ENCODE data around the gene COX17.

The COX17 gene

DNA sequence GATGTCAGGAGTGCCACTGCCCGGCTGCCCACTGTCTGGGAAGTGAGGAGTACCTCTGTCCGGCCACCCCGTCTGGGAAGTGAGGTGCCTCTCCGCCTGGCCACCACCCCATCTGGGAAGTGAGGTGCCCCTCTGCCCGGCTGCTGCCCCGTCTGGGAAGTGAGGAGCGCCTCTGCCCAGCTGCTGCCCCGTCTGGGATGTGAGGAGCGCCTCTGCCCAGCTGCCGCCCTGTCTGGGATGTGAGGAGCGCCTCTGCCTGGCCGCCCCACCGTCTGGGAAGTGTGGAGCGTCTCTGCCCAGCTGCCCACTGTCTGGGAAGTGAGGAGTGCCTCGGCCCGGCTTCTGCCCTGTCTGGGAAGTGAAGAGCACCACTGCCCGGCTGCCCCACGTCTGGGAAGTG, 3.3 kb downstream of the COX17 start:
- DNase-seq: no peak

DNA sequence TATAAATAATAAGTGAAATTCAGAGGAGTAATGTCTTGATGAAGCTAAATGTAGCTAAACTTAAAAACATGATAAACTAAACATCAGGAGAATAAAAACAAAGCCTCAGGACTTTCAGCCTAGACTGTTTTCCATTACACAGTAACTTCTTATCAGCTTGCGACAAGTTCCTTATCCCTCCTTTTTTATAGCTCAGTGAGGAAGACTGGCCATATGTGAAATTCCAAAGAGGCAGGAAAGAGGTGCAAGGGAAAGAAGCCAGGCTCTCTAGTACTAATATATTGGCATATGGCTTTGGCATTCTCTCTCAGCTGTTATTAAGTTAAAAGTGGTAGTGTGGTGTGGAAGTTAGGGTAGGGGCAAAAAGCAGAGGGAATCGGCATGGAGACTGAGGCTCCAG, 4.4 kb downstream of the COX17 start:
- no peak for DNase-seq

DNA sequence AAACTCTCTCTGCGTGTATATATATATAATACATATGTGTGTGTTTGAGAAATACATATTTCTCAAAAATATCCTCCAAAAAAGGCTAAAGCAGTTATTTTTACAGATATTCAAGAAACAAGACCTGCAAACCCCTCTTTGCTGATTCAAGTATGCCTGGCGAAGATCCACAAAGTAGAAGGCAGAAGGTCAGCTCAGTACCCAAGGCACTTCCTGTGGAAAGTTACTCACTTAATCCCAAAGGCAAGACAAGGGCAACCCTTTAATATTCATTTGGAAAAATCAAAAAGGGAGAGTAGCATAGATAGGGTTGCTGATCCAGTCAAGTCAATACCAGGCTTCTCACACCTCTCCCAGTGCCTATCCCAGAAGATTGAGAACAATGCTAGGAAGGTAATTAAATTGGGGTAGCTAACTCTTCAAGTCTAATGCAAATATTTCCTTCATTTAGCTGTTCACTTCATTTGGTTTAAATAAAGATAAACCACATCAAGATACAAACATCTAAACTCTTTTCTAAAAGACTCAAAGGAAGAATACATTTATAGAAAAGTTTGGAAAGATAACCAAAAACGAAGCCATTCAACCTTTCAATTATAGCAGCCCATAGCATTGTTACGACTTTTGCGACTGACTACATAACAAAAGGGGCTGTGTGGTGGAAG, 7.2 kb downstream of the COX17 start:
- no peak for DNase-seq

DNA sequence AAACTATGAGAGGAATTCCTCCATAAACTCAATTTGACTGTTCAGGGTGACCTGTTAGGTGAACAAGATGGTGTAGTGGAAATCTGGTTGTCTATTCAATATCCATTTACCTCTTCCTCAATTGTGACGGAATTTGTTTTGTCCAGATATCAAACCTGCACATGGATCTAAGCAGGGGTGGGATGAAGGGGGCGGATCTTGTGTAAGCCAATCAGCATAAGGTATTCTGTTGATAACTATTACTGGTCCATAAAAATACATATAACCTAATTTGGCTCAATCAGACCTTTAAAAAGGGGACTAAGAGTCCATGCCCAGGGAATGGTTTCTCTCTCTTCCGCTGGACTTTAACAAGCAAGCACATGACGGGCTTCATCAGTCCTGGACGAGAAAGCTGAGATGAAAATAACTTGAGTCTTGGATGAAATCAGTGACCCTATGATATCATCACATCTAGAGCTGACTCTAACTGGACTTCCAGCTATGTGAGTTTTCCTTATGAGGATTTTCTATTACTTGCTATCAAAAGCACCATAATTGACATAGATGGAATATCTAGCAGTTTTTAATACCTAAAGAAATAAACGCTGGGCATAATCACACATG, 11.1 kb downstream of the COX17 start:
- no peak for DNase-seq

DNA sequence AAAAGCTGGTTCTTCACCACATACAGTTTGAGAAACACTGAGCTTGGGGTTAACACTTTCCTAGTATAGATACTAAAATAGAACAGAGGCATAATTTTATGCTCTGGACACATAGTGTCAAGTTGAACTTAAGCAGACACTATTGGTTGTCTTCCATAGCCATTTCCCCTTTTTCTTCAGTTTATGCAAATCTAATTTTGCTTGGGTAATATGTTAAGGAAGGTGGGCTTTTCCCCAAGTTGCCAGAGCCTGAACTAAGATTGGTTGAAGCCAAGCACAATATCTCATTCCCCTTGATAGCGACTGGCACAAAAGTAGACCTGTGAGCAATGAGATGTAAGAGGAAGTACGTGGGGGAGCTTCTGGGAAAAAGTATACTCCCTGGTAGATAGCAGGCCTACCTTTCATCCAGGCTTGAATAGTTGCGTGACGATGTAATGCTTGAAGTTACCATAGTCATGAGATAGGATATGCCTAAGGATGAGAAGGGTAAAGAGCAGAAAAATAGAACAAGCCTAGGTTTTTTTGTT, 12.3 kb downstream of the COX17 start:
- DNase-seq: no peak

DNA sequence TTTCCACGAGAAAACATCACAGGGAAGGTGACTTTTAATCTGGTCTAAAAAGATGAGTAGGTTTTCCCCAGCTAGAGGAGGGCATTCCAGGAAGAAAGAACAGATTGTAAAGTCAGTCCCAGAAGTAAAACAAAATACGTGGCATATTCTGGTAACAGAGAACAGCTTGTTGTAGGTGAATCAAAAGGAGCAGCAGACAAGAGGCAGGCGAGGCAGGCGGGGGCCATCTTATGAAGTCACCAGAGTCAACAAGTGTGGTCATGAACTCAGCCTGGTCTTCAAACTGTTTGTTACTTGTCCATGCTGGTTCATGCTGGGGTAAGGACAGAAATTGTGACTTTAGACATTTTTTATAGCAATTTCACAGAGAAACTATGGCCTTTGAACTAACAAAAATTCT, 12.8 kb downstream of the COX17 start:
- no peak for DNase-seq

DNA sequence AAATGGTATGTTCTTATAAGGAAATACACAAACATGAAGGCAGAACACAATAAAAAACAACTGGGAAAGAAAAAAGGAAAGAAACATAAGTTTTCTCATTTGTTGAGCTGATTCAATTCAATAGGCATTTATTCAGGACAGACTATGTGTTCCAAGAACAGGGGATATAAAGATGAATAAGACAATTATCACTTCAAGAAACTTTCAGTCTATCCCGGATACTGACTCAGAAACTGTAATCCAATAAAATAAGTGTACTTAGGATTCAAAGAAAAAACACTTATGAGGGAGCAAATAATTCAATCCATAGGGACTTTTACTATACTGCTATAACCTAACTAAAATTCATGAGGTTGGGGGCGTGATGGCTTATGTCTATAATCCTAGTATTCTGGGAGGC, 13.3 kb downstream of the COX17 start:
- no peak for DNase-seq

DNA sequence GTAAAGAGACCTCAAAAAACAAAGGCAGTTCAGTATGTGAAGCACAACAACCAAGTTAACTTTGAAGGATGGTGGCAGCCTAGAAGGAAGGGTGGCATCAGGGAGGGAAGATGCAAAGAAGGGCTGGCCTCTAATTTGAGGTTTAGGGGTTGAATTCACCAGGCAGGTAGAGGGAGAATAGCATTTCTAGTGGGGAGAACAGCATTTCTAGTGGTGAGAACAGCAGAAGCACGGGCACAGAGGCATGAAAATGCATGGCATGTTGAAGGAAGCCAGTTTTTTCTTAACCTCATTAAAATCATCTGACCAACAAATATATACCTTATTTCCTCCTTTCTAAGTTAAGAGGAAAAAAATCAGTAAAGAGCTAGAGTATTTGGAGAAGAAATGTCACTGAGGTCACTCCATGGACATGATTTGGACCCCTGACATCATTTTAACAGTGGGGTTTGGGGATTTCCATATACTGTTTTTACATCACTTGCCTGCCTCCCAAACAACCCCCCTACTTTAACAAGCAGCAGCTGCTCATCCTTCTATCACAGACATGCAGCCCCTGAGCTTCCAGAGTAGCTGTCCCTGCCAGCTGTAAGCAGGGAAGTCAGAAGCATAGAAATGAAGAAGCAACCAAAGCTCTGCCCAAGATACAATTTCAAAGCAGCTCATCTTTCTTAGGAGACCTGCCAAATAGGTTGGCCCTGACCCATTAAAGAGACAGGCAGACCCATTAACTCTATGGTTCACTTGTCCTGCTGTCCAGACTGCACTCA, 14.4 kb downstream of the COX17 start:
- no peak for DNase-seq

DNA sequence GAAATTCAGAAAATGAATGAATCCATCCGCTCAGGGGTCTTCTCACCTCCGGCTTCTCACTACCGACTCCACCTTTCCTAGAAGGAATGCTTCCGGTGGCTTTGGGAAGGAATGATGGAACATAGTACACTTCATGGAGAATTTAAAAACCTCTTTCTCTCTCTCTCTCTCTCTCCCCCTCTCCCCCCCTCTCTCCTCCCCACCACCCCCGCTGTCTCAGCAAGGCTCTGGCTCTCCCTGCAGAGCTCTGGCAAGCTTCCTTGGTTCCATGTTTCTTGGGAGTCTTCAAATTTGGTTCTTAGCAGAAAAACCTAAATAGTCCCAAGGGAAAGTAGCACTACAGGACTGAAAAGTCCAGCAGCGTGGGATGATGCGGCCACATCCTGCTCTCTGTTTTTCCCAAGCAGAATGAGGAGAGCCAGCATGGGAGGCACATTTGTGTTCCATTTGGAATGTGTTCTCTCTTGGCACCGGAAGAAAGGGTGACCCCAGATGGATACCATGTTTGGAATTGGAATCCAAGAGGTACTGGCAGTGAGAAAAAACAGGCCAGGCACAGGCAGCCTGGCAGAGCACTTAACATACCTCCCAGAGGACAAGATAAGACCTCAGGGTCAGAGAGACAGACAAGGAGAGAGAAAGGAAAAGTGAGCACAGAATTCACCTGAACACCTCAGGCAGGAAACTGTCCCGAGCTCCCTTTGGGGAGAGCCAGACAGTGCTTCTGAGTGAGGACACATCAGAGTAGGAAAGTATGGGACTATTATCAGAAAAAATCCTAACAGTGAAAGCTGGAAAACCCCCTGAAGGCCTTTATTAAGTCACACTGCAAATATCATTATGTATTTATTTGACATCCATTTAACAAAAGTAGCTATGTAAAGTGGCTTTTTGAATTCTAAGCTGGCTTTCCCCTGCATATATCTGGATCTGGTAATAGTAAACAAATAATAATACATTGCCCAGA, 16.4 kb downstream of the COX17 start, which contains the start of gene POPDC2:
Gene POPDC2 (minus strand): TSS at position 116 of the 967 bp plus-strand sequence. CDS start 166 bp downstream, outside the sequence.
- no peak for DNase-seq

DNA sequence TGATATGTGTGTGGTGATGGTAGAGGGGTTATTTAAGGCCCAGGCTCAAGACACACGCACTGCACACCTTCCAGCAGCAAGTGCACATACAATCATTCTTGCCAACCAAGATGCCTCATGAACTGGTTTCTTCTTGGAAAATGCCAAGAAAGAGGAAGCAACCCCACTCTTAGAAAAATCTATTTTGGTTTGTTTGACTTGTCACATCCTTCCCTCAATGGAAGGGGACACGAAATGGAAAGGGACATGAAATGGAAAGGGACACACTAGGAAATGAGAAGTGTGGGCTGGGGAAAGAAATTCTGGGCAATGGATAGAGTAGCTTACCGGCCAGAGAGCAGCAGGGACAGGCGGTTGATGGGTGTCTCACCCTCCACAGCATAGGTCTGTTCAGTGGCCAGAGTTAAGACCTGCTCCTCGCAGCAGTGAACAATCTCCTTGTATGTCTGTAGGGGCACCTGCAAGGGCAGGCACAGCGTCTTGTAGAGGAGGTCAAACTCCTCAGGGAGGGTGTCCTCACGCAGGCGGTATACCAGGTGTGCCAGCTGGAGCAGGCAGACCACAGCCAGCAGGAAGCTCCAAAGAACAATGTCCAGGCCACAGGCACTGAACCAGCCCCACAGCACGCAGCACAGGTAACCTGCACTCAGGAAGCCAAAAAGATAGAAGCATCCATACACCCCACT, 17.5 kb downstream of the COX17 start:
- DNase-seq: no peak

DNA sequence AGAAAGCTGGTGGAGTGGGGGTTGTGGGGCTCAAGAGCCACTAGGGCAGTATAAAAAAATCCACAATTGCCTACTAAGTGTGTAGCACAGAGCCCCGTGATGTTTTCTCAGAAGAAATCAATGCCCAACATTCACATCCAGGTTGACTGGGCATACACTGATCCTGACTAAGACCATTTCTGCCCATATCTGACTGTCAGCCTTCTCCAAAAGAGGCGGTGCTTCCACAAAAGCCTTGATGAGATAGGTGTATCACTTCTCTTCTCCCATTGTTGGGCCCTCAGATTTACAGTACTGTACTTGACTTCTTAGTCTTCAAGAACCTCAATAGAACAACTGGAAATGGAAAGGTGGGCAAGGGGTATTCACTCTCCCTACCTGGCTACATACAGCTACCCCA, 18.2 kb downstream of the COX17 start:
- DNase-seq: no peak

DNA sequence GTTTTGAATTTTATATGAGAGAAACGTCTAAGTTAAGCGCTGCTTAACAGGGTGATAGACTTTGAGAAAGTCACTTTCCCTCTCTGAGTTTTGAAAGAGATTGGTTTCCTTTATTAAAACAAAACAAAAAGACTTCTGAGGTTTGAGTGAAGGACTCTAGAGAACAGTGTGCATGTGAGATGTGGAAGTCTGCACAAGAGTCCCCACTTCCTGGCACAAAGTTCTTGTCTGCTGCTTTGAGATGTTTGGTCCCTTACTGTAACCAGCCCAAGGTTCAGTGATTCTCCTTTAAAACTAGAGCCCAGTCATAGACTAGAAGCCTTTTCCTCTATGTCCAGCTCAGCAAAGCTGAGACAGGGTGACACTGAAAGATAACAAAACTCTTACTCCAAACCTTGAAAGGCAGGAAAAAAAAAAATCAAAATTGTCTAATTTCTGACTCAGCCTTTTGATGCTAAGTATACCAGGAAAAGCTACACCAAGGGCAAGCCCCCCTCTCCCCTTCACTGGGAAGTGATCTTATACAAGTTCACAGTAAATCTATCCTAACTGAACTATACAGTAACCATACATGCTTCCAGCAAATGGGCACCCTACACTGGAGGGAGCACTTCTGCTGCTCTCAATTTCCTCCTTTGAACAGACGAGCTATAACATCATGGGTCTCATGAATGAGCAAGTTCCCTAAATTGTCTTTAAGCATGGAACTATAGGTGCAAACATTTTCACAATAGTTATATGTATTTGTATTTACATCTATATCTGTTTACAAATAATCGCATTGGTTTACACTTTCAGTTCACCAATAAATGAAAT, 19.1 kb downstream of the COX17 start:
- no peak for DNase-seq

DNA sequence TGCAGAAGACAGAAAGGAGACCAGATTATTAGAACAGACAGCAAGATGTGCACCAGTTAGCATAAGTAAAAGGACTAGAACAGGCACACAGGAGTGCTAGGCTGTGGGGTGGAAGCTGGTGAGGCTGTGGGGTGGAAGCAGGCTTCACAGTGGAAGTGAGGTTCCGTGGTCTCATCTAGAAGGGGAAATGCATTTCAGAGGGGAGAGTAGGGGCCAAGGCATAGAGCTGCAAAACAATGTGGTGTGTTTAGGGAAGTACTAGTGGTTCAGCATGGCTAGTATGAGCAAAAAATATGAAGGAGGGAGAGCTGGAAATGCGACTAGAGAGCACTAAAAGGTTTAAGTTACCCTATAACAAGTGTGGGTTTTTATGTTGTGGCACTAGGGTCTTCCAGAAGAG, 23.3 kb downstream of the COX17 start:
- no peak for DNase-seq

DNA sequence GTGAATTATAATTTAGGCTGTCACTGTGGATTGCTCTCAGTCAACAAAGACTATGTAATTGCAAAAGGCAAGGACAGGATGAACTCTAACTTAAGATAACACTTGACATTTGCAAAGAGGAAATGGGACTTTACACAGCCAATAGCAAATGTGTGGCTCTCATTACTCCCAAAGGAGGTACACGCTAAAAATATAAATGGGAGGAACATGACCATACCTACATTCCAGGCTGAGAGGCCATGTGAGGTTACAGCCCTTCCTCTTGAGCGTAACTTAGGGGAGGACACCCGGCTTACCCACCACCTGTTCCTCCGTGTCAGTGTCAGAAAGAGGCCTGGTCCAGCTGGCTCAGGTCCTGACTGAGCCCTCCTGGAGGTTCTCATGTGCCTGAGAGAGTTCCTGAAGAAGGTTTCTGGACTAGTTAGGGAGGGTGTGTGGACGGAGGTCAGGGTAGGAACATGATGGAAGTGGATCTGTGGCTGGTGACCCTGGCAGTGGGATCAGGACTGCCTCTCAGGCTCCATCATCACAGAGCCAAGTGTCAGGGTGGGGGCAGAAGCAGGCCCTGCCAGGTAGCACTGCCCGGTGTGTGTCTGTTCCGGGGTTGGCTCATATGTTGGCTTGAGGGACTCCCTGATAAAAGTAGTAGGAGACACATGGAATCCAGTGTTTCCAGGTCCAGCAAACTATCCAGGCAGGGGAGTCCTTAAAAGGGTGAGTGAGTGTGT, 24.7 kb downstream of the COX17 start:
- DNase-seq: no peak

DNA sequence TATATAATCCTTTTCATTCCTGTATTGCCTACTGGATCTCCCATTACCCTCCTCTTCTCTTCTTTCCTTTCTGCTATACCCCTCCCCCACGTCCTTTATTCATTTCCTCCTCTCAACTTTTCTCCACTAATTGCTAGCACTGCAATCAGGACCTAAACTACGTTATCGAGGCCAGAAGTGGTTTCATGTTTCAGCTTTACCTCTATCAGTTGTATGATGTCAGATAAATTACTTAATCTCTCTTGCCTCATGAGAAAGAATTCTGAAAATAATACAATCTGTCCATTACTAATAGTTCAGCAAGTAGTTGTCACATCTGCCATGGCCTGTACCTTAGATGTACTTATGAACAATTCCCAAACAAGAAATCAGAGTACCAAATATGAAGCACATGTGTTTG, 27.4 kb downstream of the COX17 start:
- no peak for DNase-seq

DNA sequence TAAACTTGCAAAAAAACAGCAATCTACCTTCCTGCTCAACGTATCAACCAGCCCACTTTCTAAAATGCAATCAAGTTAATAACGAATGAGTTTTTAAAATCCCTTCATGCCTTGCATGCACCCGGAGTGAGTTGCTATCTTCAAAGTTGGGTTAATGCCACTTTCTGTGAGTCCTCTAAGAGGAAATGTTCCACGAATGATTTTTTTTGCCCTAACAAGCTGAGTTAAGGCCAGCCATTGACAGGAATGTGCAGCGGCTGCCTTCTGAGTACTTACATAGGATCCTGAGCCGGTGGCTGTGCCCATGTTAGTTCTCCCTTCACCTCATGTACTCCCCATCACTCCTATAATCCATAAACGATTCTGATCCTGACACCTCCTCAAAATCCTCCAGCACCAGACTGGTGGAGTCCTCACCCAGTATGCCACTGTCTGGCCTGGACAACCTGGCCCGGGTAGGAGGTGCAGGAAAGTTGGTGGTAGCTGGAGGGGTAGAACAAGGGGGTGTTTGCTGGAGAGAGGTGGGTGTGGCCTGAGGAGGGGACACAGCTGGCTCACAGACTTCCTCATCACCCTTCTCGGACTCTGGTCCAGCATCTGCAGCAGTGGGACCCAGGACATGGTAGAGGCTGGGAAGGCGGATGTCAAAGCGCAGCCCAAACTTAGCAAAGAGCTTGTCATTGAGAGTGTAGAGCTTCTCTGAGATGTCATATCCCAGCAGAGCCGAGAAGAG, 29.2 kb downstream of the COX17 start:
- DNase-seq: no peak

DNA sequence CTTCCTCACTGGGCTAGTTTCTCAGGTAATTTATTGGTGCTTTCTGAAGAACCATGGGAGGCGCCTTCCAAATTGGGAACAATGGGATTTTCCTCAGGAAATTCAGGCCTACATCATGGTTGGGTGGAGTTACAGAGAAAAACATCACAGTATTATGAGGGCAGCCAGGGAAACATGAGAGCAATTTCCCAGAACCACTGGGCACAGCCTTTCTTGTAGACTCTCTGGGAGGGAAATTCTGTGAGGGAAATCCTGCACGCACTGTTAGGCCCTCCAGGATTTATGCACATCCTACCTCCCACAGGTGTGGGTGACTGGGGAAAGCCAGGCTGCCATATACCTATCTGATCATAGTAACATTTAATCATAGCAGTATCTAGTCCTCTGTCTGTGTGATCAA, 30.0 kb downstream of the COX17 start:
- DNase-seq: no peak

DNA sequence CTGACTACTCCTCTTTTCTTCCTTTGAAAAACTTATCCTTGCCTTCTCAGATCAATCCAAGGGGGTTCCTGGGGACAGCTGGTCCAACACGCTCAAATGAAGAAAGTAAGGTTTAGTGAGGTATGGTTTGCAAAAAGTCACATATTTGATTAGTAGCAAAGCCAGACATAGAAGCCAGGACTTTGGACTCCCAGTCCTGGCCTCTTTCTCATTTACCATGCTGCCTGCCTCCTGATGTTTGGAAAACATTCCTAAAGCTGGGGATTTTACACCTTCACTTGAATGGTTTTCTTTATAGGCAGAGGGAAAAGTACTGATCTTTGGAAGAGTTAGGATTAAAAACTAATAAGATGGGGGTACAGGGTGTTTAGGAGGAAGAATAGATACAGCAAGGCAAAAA, 31.4 kb downstream of the COX17 start:
- DNase-seq: no peak

DNA sequence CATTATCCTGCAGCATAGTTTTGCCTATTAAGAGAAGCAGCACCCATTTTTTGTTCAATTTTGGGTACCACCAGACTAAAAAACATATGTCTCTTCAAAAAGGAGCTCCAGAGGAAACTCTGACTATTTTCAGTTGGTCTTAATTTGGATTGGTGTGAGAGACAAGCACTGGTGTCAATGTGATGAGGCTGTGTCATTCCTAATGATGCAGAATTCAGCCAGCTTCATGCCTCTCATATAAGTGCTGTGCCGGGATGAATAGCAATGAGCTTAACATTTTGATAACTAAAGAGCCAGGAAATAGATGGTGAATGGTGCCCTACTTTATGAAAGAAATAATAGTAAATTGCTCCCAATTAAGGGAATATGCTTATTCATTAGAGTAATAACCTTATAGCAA, 32.7 kb downstream of the COX17 start:
- DNase-seq: no peak

DNA sequence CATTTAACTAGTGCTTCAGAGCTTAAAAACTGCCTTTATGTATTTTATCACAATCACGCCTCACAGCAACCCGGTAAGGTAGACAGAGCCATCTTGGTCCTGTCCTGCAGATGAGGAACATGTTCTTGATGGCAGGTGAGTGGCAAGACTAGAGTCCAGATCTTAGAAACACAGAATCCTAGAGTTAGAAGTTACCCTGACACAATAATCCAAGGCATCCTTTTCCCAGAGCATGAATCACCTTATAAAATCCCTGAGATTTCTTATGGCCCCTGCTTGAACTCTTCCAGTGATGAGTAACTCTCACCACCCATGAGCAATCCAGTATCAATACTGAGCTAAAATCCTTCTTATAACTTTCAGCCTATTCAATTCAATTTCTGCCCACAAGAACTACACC, 33.7 kb downstream of the COX17 start:
- DNase-seq: no peak
